Mucosa of descending colon (tissue), 3 donors: ENCODE results near the gene HK1. TPM values are rescaled to one million over a fixed set of nuclear protein-coding genes. Genes with fewer than 3 reads are reported as not detected.

Source experiments
- ATAC-seq: fragments of 200-7000 bp; cut with Tn5 transposase; one replicate; pipeline ENCODE4 v1.9.1; 2020; ENCODE audit warnings: mild to moderate bottlenecking, moderate library complexity
- DNase-seq, 3 donors: peaks; one replicate each; pipeline ENCODE4 v3.0.0-alpha.2; 2020
- H3K36me3 ChIP-seq: fragments of 200-600 bp; one replicate; pipeline ENCODE4 v1.8.0; 2021; ENCODE audit warnings: low read depth, mild to moderate bottlenecking
- H3K4me1 ChIP-seq: fragments of 200-600 bp; one replicate; pipeline ENCODE4 v1.8.0; 2021; ENCODE audit warnings: low read depth, mild to moderate bottlenecking
- H3K4me3 ChIP-seq: fragments of 200-600 bp; one replicate; pipeline ENCODE4 v1.8.0; 2021; ENCODE audit warnings: mild to moderate bottlenecking
- H3K9me3 ChIP-seq: fragments of 200-600 bp; one replicate; pipeline ENCODE4 v1.8.0; 2021; ENCODE audit warnings: mild to moderate bottlenecking
- CTCF ChIP-seq: fragments of 200-600 bp; IDR thresholded peaks from one replicate; pipeline ENCODE4 v1.8.0; 2022; ENCODE audit warnings: antibody characterized with exemption, mild to moderate bottlenecking
- intact Hi-C, 2 donors: fragments of 100-400 bp; cut with DNase I in 1 of 2; cut with micrococcal nuclease in 1 of 2; formaldehyde crosslinking; loops; one replicate each; pipeline versions ENCODE4 v1.11.0 to v1.11.1; 2022; cut with DNase I, micrococcal nuclease
- total RNA-seq, 3 donors: library from RNA; stranded (reverse); fragmentation: NEBNext Ultra II Directional in 2 of 3; extraction: Animal tissue kit (Norgen Biotek cat#: 25700) in 2 of 3; gene quantifications; one replicate each; pipeline versions ENCODE4 v1.2.1 to v1.2.4, GENCODE V29; 2021 to 2023
- donor health status: DM: no; HTN: no; CAD: no; lungs with moderate emphysema.
- donor health status: DM: no; HTN: no; CAD: no.
- donor health status: DM: no; HTN: yes; CAD: no.

HK1 gene
- total RNA-seq, 3 donors from 2014 or later, result 63.9 to 102 (median 81.3) TPM

GRCh38 chr10:69377191-69377590 lies 98.9 kb downstream of the HK1 start:
- no peak for DNase-seq
- intact Hi-C loops, result no loop called here
- H3K4me1 ChIP-seq, result no peaks in the 10 kb centered on the region
- no peak for TF ChIP-seq CTCF
- no peaks in the 10 kb centered on the region for H3K9me3 ChIP-seq
- ATAC-seq, result no peak
- H3K4me3 ChIP-seq, result no peak overlapping the region
- H3K36me3 ChIP-seq, result no peaks in the 10 kb centered on the region

- no peak for TF ChIP-seq CTCF
- DNase-seq (no peak), ATAC-seq (no peak)
- Histone ChIP-seq H3K9me3 (no peaks in the 10 kb centered on the region), H3K4me3 (no peak overlapping the region), H3K4me1 (no peaks in the 10 kb centered on the region), H3K36me3 (no peaks in the 10 kb centered on the region)
- intact Hi-C loops, result no loop called here
Observed at GRCh38 chr10:69377933-69378332, 99.6 kb downstream of the HK1 start.

GRCh38 chr10:69379800-69380199 lies 101.5 kb downstream of the HK1 start:
- Histone ChIP-seq H3K4me1 (no peaks in the 10 kb centered on the region), H3K9me3 (no peaks in the 10 kb centered on the region), H3K36me3 (no peaks in the 10 kb centered on the region), H3K4me3 (no peak overlapping the region)
- DNase-seq, result no peak
- TF ChIP-seq CTCF, result no peak
- intact Hi-C loops, result loop anchor here in 1 of 2 donors (10.0 kb wide), 1 partner anchor 65 kb away; no protein-coding TSS in a partner anchor
- no peak for ATAC-seq

GRCh38 chr10:69382382-69383117 lies 104.3 kb downstream of the HK1 start:
- H3K9me3 ChIP-seq, result no peaks in the 10 kb centered on the region
- TF ChIP-seq CTCF, result no peak
- intact Hi-C loops, result loop anchor here in 1 of 2 donors (10.0 kb wide), 1 partner anchor 68 kb away; no protein-coding TSS in a partner anchor
- ATAC-seq, result no peak
- DNase-seq, result no peak
- H3K4me1 ChIP-seq, result peaks cover 7% of the 10 kb centered on the region
- H3K36me3 ChIP-seq, result no peaks in the 10 kb centered on the region
- H3K4me3 ChIP-seq, result no peak overlapping the region

- DNase-seq (no peak), ATAC-seq (no peak)
- intact Hi-C loops, result loop anchor here in 1 of 2 donors (10.0 kb wide), 1 partner anchor 69 kb away; no protein-coding TSS in a partner anchor
- no peak for TF ChIP-seq CTCF
- H3K9me3 ChIP-seq, result no peaks in the 10 kb centered on the region
- no peaks in the 10 kb centered on the region for H3K36me3 ChIP-seq
- H3K4me1 ChIP-seq, result peaks cover 7% of the 10 kb centered on the region
- H3K4me3 ChIP-seq, result no peak overlapping the region
Observed at GRCh38 chr10:69383558-69383957, 105.3 kb downstream of the HK1 start.
